ENCODE results near the gene PPP1R36. TPM values are rescaled to one million over a fixed set of nuclear protein-coding genes. Genes with fewer than 3 reads are reported as not detected.

Gene PPP1R36
- total RNA-seq, 4 donors from 2014 or later: 0.31 to 2.4 (median 0.55) TPM; not detected in 1

GRCh38 chr14:64611358-64612020, 61.7 kb downstream of the PPP1R36 start:
- H3K9me3 ChIP-seq: no peaks in the 10 kb centered on the region
- DNase-seq (no peak), ATAC-seq (no peak)
- H3K4me1 ChIP-seq: peaks cover 0 to 9% of the 10 kb centered on the region in 2 donors
- no peak overlapping the region for H3K4me3 ChIP-seq
- intact Hi-C loops (cut with DNase I; ENCODE audit: low total_unique reads): no loop called here
- no peaks in the 10 kb centered on the region for H3K27me3 ChIP-seq
- TF ChIP-seq POLR2A (IDR thresholded peaks at IDR 0.05): no peak
- no peak for TF ChIP-seq CTCF (IDR thresholded peaks at IDR 0.05 in 4 of 5, conservative IDR thresholded peaks at IDR 0.05 in 1 of 5)
- peak overlapping the region in 2 of 4 donors; percentile 10 to 37 for H3K27ac ChIP-seq
- no peaks in the 10 kb centered on the region for H3K36me3 ChIP-seq
- in situ Hi-C loops (cut with MboI; ENCODE audit: low sequenced_read_pairs in 4 of 4): no loop called here

DNA sequence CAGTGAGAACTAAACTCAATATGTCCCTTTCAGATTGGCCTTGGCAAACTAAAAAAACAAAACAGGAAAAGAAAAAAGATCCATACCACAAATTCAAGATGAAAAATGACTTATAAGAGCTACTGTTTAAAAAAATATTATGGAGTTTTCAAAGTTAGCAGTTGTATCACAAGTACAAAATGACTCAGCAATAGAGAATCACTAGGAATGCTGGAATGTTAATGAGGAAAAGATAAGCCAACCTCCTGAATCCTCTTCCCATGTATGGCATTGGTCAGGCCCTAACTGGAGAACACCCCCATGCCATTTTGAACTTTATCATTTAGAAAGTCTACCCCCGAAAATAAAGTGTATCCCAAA, 62.2 kb downstream of the PPP1R36 start:
- Histone ChIP-seq H3K36me3 (no peaks in the 10 kb centered on the region), H3K9me3 (no peaks in the 10 kb centered on the region), H3K27me3 (no peaks in the 10 kb centered on the region), H3K4me3 (no peak overlapping the region), H3K4me1 (peaks cover 0 to 9% of the 10 kb centered on the region in 2 donors), H3K27ac (no peak overlapping the region)
- in situ Hi-C loops (cut with MboI; ENCODE audit: low sequenced_read_pairs in 4 of 4): no loop called here
- no peak for DNase-seq
- intact Hi-C loops (cut with DNase I; ENCODE audit: low total_unique reads): no loop called here
- TF ChIP-seq CTCF (IDR thresholded peaks at IDR 0.05 in 4 of 5, conservative IDR thresholded peaks at IDR 0.05 in 1 of 5) (no peak), POLR2A (IDR thresholded peaks at IDR 0.05) (no peak)
- no peak for ATAC-seq

DNA sequence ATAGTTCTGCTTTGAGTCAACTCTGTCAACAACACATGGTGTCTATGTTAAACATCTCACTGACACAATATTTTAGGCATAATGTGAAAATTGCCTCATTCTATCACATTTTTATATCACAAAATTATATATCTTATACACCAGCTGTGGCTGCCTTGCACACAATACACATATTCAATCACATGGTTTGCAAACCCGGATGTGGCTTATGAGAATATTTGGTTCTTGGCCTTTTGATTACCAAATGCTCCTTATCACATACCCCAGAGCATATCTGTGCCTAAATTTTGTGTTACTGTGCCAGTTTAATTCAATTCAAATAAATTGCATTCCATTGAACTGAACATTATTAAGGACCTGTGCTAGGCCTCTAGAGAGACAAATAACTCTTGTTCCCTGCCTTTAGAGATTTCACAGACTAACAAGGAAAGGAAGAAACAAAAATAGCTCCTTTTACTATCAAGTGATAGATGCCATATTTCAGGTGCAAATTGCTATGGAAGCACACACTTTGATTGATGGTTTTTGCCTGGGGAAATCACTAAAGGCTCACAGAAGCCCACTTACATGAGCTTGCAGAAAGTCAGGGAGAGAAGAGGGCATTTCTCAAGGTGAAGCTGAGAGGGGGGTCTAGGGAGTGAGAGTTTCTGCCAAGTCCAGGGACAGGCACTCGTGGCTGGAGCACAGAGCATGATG, 63.4 kb downstream of the PPP1R36 start:
- no peak for DNase-seq
- in situ Hi-C loops (cut with MboI; ENCODE audit: low sequenced_read_pairs in 4 of 4): no loop called here
- intact Hi-C loops (cut with DNase I; ENCODE audit: low total_unique reads): no loop called here

GRCh38 chr14:64614166-64614565, 64.4 kb downstream of the PPP1R36 start:
- in situ Hi-C loops (cut with MboI; ENCODE audit: low sequenced_read_pairs in 4 of 4): no loop called here

More for the DNA sequence above, 63.4 kb downstream of the PPP1R36 start:
- no peaks in the 10 kb centered on the region for H3K9me3 ChIP-seq
- TF ChIP-seq CTCF (IDR thresholded peaks at IDR 0.05 in 4 of 5, conservative IDR thresholded peaks at IDR 0.05 in 1 of 5) (no peak), POLR2A (IDR thresholded peaks at IDR 0.05) (no peak)
- no peak overlapping the region for H3K27ac ChIP-seq
- peaks cover 0 to 9% of the 10 kb centered on the region in 2 donors for H3K4me1 ChIP-seq
- ATAC-seq: no peak
- H3K27me3 ChIP-seq: no peaks in the 10 kb centered on the region
- H3K36me3 ChIP-seq: no peaks in the 10 kb centered on the region
- H3K4me3 ChIP-seq: no peak overlapping the region

More at GRCh38 chr14:64614166-64614565, 64.4 kb downstream of the PPP1R36 start:
- Histone ChIP-seq H3K27ac (no peak overlapping the region), H3K36me3 (no peaks in the 10 kb centered on the region), H3K4me3 (no peak overlapping the region), H3K4me1 (peaks cover 0 to 9% of the 10 kb centered on the region in 2 donors), H3K9me3 (no peaks in the 10 kb centered on the region), H3K27me3 (no peaks in the 10 kb centered on the region)
- DNase-seq (no peak), ATAC-seq (no peak)
- intact Hi-C loops (cut with DNase I; ENCODE audit: low total_unique reads): no loop called here
- TF ChIP-seq CTCF (IDR thresholded peaks at IDR 0.05 in 4 of 5, conservative IDR thresholded peaks at IDR 0.05 in 1 of 5) (no peak), POLR2A (IDR thresholded peaks at IDR 0.05) (no peak)

Data from gastrocnemius medialis (tissue), 4 donors.